Effector memory CD4-positive, alpha-beta T cell (primary cell): ENCODE results near the gene GPR153.

Experiments used
- DNase-seq, 3 donors: peaks; one replicate each; pipeline ENCODE4 v3.0.0-alpha.2; 2020
- H3K27ac ChIP-seq: 2 replicates; pipeline ENCODE4 v1.7.0; 2013; ENCODE audit warnings: mild to moderate bottlenecking, low read length, moderate library complexity; ENCODE audit not compliant: insufficient read depth, poor library complexity, severe bottlenecking
- H3K27me3 ChIP-seq: replicated peaks from 2 replicates; pipeline ENCODE4 v1.7.0; 2013; ENCODE audit warnings: mild to moderate bottlenecking, low read length; ENCODE audit not compliant: insufficient read depth, control insufficient read depth, poor library complexity, severe bottlenecking
- H3K36me3 ChIP-seq: 2 replicates; pipeline ENCODE4 v1.7.0; 2013; ENCODE audit warnings: mild to moderate bottlenecking, low read length, moderate library complexity; ENCODE audit not compliant: control insufficient read depth, insufficient read depth
- H3K4me1 ChIP-seq: 2 replicates; pipeline ENCODE4 v1.7.0; 2013; ENCODE audit warnings: low read length, mild to moderate bottlenecking; ENCODE audit not compliant: control insufficient read depth, insufficient read depth, poor library complexity, severe bottlenecking
- H3K4me3 ChIP-seq: 2 replicates; pipeline ENCODE4 v1.7.0; 2013; ENCODE audit warnings: low read length, low read depth, mild to moderate bottlenecking; ENCODE audit not compliant: insufficient read depth, poor library complexity, severe bottlenecking
- H3K9me3 ChIP-seq: 2 replicates; pipeline ENCODE4 v1.7.0; 2013; ENCODE audit warnings: mild to moderate bottlenecking, low read length, moderate library complexity; ENCODE audit not compliant: control insufficient read depth

Gene GPR153

DNA sequence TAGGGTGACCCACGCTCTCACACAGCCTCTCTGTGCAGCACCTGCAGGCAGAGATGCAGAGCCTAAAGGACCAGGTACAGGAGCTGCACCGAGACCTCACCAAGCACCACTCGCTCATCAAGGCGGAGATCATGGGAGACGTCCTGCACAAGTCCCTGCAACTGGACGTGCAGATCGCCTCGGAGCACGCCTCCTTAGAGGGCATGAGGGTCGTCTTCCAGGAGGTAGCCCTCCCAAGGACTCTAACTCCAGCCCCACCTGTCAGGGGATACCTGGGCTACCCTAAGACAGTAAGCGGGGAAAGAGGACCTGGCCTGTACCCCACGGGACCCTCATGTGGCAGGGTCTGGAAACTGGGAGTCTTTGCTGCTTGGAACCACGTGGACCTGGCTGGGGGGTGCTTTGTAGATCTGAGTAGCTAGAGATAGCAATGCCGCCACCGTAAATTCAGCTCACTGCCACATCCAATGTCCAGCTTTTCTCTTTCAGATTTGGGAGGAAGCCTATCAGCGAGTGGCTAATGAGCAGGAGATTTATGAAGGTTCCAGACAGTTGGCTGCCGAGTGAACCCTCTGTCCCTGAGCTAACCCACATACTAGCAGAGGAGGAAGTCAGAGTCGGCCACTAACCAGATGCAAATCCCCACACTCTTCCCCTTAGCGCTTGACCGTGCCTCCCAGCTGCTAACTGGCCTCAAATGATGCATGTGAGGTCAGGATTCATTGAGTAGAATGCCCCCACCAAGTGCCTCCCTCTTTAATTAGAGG, 48.5 kb downstream of the GPR153 start:
- no peaks in the 10 kb centered on the region for H3K9me3 ChIP-seq
- no peaks in the 10 kb centered on the region for H3K36me3 ChIP-seq
- no peak overlapping the region for H3K4me3 ChIP-seq
- DNase-seq, result no peak
- no peaks in the 10 kb centered on the region for H3K27me3 ChIP-seq
- H3K27ac ChIP-seq, result no peak overlapping the region
- peaks cover 11% of the 10 kb centered on the region for H3K4me1 ChIP-seq

DNA sequence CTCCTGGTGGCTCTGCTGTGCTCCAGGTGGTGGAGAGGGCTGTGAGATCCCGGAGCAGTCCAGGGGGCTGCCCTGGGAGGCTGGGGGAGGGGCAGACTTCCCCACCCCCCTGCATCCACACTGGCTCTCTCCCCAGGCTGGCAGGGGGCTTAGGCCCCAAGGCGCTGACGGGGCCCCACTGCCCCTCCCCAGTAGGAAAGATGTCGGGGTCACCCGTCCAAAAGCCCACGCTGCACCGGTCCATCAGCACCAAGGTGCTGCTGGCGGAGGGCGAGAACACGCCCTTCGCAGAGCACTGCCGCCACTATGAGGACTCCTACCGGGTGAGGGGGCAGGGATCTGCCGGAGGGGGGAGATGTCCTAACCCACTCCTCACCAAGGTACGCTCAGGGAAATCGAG, 49.2 kb downstream of the GPR153 start:
- no peaks in the 10 kb centered on the region for H3K36me3 ChIP-seq
- no peak overlapping the region for H3K4me3 ChIP-seq
- H3K27me3 ChIP-seq, result peaks cover 4% of the 10 kb centered on the region
- H3K27ac ChIP-seq, result no peak overlapping the region
- H3K9me3 ChIP-seq, result no peaks in the 10 kb centered on the region
- no peak for DNase-seq
- H3K4me1 ChIP-seq, result peaks cover 14% of the 10 kb centered on the region

- DNase-seq, result no peak
- H3K27ac ChIP-seq, result no peak overlapping the region
- no peaks in the 10 kb centered on the region for H3K36me3 ChIP-seq
- peaks cover 24% of the 10 kb centered on the region for H3K4me1 ChIP-seq
- H3K9me3 ChIP-seq, result no peaks in the 10 kb centered on the region
- no peak overlapping the region for H3K4me3 ChIP-seq
- peaks cover 4% of the 10 kb centered on the region for H3K27me3 ChIP-seq
These were observed 50.1 kb downstream of the GPR153 start for GRCh38 chr1:6210591-6211355.

GRCh38 chr1:6209661-6210580, 51.0 kb downstream of the GPR153 start:
- H3K27ac ChIP-seq, result no peak overlapping the region
- no peaks in the 10 kb centered on the region for H3K9me3 ChIP-seq
- peaks cover 4% of the 10 kb centered on the region for H3K27me3 ChIP-seq
- peaks cover 28% of the 10 kb centered on the region for H3K4me1 ChIP-seq
- DNase-seq, result no peak
- no peak overlapping the region for H3K4me3 ChIP-seq
- no peaks in the 10 kb centered on the region for H3K36me3 ChIP-seq

- no peaks in the 10 kb centered on the region for H3K36me3 ChIP-seq
- peaks cover 4% of the 10 kb centered on the region for H3K27me3 ChIP-seq
- H3K4me3 ChIP-seq, result peak overlapping the region; percentile 50
- DNase-seq, result no peak
- no peaks in the 10 kb centered on the region for H3K9me3 ChIP-seq
- peaks cover 29% of the 10 kb centered on the region for H3K4me1 ChIP-seq
- no peak overlapping the region for H3K27ac ChIP-seq
These were observed 51.9 kb downstream of the GPR153 start for GRCh38 chr1:6208723-6209660.

DNA sequence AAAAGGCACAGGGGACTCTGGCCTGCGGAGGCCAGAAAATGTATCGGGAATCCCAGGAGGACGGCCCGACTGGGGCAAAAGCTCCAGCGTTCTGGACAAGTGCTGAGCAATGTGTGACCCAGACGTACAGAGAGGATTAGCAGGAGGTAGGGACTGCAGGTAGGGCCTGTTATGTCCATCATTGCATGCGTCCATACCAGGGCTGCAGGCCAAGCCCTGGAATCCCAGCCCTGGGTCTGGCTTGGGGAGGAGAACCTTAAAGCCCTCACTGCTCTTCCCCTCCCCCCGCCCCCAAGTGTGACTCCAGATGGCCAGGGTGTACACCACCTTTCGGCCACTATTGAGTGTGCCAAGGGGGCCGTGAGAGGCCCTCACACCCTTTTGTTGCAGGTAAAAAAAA, 53.0 kb downstream of the GPR153 start:
- Histone ChIP-seq H3K4me3 (no peak overlapping the region), H3K4me1 (peaks cover 29% of the 10 kb centered on the region), H3K27me3 (peaks cover 4% of the 10 kb centered on the region), H3K36me3 (no peaks in the 10 kb centered on the region), H3K27ac (no peak overlapping the region), H3K9me3 (no peaks in the 10 kb centered on the region)
- DNase-seq, result no peak

- H3K36me3 ChIP-seq, result no peaks in the 10 kb centered on the region
- H3K4me3 ChIP-seq, result no peak overlapping the region
- no peak for DNase-seq
- H3K9me3 ChIP-seq, result no peaks in the 10 kb centered on the region
- H3K27me3 ChIP-seq, result peaks cover 4% of the 10 kb centered on the region
- no peak overlapping the region for H3K27ac ChIP-seq
- H3K4me1 ChIP-seq, result peaks cover 29% of the 10 kb centered on the region
These were observed 53.6 kb downstream of the GPR153 start for GRCh38 chr1:6207075-6207885.

DNA sequence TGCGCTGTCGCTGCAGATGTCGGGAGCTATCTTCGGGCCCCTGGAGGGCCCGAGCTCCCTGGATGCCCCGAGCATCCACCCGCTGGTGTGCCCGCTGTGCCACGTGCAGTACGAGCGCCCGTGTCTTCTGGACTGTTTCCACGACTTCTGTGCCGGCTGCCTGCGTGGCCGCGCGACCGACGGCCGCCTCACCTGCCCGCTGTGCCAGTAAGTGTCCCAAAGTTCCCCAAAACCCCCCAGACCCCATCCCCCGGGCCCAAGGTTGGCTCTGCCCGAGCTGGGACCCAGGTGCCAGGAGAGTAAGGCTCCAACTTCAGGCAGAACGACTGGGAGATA, 54.4 kb downstream of the GPR153 start:
- Histone ChIP-seq H3K9me3 (no peaks in the 10 kb centered on the region), H3K4me3 (peak overlapping the region; percentile 66), H3K36me3 (no peaks in the 10 kb centered on the region), H3K27me3 (peaks cover 4% of the 10 kb centered on the region), H3K27ac (peak overlapping the region; percentile 22), H3K4me1 (peaks cover 29% of the 10 kb centered on the region)
- no peak for DNase-seq
